ENCODE results near the gene ANTXR2.
"Not testable (repeated sequence)": the region's sequence is repeated elsewhere in the genome, so short reads cannot be mapped to it uniquely, and the experiment has no call there.

Gene ANTXR2

DNA sequence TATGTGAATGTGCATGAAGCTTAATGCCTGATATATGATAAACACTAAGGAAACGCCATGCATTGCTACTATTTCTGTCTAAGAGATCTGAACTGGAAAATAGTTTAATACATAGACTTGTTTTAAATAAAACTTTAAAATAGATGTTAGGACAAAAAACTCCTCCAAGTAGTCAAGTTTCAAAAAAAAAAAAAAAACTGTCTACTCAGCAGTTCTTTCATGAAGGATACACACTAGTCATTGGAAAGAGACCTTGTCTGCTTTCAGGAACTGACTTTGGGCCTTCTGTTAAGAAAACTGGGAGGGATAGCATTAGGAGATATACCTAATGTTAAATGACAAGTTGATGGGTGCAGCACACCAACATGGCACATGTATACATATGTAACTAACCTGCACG, 138.4 kb downstream of the ANTXR2 start:
- DNase-seq (ENCODE audit: extremely low read depth in 1 of 2, low read depth in 1 of 2) = no peak

DNA sequence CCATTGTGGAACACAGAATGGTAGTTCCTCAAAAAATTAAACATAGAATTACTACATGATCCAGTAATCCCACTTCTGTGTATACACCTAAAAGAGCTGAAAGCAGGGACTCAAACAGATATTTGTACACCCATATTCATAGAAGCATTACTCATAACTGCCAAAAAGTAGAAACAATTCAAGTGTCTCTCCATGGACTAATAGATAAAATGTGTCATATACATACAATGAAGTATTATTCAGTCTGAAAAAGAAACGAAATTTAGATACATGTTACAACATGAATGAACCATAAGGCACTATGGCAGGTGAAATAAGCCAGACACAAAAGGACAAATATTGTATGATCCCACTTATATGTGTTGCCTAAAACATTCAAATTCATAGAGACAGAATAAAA, 145.1 kb downstream of the ANTXR2 start:
- DNase-seq (ENCODE audit: extremely low read depth in 1 of 2, low read depth in 1 of 2) = no peak

DNA sequence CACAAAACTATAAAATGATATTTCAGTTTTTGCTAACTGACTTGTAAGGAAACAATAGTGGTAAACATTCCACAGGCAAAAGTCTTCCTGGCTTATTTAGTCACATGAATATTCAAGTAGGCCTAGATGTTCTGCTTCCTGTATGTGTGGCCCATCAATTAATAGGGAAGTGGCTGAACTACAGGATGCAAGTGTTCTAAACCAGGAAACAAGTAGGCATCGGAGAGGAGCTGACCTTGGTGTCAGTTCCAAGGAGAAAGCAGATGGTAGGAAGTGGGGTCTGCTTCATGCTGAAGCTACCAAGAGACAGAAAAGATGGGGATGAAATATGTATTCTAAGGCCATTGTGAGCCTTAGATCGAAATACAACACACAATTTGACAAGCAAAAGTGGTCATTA, 149.7 kb downstream of the ANTXR2 start:
- DNase-seq (ENCODE audit: extremely low read depth in 1 of 2, low read depth in 1 of 2) = no peak

DNA sequence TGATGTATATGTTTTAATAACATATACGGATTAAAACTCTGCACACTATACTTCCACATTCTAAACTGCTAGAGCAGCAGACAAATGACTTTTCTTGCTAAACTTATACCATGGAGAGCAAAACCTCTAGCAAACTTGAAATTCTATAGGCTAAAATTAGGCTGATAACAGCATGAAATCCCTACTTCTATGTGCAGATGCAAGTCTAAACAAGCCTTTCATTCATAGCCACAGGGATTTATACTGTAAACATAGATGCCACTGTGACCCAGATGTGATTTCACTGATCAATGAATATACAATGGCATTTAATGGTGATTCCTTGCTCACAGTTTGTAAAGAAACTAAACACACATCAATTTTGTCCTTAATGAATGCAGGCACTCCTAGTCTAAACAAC, 151.0 kb downstream of the ANTXR2 start:
- DNase-seq (ENCODE audit: extremely low read depth in 1 of 2, low read depth in 1 of 2) = no peak

DNA sequence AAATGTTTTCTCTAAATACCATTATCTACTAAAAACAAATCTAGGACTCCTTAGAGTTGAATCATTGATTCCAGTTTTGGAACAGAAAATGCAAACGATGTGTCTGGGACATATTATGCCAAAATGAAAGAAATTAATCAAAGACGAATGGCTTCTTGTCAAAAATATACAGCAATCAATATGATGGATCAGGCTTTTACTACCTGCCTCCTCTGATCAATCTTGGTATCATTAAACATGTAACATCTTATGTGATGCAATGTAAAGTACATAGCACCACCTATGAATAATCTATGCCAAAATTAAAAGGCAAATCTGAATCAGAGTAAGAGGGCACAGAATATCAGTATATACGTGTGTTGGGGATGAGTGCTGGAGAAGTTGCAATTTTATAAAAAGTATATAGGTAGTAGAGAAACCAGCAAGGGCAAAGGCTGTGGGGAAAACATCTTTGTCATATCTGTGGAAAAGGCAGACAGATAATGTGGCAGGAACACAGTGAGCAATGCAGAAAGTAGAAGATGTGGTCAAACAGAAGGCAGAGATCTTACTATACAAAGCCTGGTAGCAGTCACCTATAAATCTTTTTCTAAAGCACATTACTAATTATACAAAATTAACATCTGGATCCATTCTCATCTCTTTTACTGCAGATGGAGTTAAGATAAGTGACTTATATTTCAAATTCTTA, 152.7 kb downstream of the ANTXR2 start:
- DNase-seq (ENCODE audit: extremely low read depth in 1 of 2, low read depth in 1 of 2) = no peak

DNA sequence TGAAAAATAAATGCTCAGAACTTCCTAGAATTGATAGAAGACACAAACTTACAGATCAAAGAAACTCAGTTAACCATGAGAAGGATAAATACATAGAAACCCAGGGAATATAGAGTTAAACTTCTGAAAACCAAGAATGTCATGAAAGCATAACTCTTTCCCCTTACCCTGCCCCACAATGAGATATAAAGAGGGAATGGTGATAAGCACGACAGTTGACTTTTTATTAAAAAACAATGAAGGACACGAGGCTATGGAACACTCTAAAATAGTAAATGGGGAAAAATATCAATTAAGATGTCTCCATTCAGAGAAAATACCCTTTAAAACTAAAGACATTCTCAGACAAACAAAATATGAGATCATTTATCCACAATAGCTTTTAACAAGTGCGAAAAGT, 154.7 kb downstream of the ANTXR2 start:
- no peak for DNase-seq (ENCODE audit: extremely low read depth in 1 of 2, low read depth in 1 of 2)

DNA sequence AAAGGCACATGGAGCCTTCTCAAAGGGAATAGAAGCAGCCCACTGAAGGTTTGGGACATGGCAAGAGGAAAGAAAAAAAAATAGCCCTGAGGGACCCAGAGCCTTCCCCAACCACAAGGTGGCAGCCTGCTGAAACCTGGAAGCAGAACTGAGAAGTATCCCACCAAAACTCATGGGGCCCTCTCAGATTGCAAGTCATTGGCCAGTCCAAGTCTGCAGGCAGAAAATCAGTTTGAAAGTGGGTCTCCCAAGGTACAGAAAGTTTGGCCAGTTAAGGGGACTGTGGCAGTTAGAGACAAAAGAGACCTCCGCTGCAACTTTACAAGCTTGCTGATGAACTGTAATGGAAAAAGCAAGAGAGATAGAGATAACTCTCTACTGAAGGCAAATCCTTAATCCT, 155.8 kb downstream of the ANTXR2 start:
- peak in 1 of 2 donors; percentile 11 for DNase-seq (ENCODE audit: extremely low read depth in 1 of 2, low read depth in 1 of 2)

DNA sequence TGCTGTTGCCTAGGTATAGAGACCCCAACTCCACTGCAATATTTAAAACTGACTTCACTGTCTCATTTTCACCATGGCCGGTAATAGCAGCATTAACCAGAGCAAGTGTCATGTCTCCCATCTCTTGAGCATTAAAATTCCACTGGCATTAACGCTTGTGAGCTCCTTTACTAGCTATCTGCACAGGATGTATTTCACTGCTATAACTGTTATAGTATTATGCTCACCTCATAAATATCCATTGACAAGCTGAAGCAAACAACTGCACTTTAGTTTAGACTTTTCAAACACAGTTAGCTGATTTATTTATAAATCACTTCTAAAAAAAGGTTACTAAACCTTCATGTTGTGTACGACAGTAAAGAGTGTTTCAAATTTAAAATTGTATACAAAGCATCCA, 157.8 kb downstream of the ANTXR2 start:
- no peak for DNase-seq (ENCODE audit: extremely low read depth in 1 of 2, low read depth in 1 of 2)

- no peak for DNase-seq (ENCODE audit: extremely low read depth in 1 of 2, low read depth in 1 of 2)
Observed at GRCh38 chr4:79913581-79913980, 159.4 kb downstream of the ANTXR2 start.

DNA sequence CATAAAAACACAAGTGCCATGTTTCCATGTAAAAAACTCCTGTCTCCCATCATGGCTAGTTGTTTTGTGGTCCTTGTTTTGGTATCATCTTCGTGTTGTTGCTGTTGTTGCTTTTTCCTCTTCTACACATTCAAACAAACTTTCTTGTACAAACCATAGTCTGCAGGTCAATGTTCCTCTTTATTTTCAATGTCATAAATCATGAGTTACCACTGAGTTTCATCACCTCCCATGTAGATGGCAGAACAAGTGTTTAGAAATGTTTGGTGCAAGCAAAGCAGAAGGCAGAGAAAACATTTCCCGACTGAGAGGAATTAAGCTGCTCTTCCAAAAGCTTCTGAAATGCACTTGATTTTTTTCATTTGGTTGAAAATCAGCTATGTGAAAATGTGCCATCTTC, 166.0 kb downstream of the ANTXR2 start:
- DNase-seq (ENCODE audit: extremely low read depth in 1 of 2, low read depth in 1 of 2) = no peak

DNA sequence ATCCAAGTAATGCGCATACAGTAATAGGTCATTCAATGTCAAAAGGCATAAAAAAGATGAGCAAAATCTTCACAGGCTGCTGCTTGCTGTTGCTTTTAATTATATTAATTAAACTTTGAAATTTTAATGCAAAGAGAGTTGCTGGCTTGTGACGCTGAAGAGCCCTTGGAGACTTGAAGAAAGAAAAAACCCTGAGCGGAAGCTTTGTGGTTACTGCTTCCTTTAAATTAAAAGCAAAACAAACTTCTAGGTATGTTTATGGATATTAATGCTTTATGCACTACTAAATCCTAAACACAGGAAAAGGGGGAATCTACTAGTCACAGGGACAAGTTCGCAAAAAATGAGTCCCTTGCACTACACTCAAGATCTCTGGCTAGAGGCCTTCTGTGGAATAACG, 166.7 kb downstream of the ANTXR2 start:
- DNase-seq (ENCODE audit: extremely low read depth in 1 of 2, low read depth in 1 of 2) = no peak

GRCh38 chr4:79905212-79905611, 167.8 kb downstream of the ANTXR2 start:
- DNase-seq (ENCODE audit: extremely low read depth in 1 of 2, low read depth in 1 of 2) = no peak

DNA sequence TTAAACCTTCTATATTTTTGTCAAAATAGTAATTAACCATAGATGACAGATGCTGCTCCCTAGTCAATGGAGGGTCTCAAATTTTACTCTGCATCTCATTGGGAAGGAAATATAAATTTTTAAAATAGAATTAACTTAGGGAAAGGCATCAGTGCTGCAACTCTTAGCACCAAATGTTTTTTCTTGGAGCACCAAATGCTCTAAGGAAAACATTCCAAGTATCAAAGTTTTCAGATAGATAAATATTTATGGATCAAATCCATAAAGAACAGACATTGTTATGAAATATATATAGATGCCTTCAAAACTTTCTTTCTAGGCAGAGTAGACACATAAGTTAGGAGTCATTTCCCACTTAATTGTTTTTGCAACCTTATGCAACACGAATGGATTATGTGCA, 168.7 kb downstream of the ANTXR2 start:
- DNase-seq (ENCODE audit: extremely low read depth in 1 of 2, low read depth in 1 of 2) = no peak

DNA sequence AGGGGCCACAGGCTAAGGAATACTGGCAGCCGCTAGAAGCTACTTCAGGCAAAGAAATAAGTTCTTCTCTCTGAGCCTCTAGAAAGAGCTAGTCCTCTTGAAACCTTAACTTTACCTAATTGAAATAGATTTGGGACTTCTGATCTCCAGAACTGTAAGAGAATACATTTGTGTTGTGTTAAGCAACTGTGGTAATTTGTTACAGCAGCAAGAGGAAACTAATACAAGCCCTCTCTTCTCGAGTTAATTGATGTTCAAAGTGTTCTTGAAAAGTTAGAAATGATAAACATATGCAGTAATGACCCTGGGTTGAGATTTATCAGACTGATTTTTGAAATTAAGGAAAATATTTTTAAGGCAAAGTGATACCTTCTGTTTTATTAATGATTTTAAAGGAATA, 172.8 kb downstream of the ANTXR2 start:
- no peak for DNase-seq (ENCODE audit: extremely low read depth in 1 of 2, low read depth in 1 of 2)

- no peak for DNase-seq (ENCODE audit: extremely low read depth in 1 of 2, low read depth in 1 of 2)
Observed at GRCh38 chr4:79899481-79899880, 173.5 kb downstream of the ANTXR2 start.

DNA sequence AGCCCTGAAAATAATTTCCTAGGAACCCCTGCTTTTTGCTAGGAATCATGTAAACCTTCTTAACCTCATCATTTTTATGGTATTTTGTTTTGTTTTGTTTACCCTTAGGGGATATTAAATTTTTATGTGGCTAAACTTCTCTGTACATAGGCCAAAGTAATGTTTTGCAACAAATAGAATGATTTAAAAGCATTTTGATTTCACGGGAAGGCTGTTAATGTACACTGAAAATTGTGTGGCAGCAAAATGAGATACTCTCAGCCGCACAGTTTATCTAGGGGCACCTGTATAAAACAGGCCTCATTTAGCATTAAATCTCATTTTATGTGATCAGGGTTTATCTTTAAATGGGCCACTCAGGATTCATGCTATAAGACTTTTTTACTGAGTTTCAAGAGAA, 175.0 kb downstream of the ANTXR2 start:
- DNase-seq (ENCODE audit: extremely low read depth in 1 of 2, low read depth in 1 of 2) = no peak

DNA sequence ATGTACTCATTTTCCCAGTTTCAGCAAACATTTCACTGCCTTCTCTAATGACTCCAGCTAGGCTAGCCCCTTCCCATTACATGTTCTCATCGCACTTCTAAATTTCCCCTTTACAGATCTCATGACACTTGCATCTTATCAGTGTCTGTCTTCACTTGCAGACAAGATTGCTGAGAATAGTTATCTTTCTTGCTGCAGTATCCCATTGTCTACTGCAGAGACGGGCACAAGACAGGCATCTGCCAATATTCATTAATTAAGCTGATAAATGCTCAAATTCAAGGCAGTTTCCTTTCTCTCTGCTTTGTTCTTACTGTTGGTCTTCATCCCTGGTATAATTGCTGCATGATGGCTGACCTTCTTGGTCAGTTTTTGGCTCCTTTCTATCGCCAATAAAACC, 175.9 kb downstream of the ANTXR2 start:
- DNase-seq (ENCODE audit: extremely low read depth in 1 of 2, low read depth in 1 of 2) = no peak

GRCh38 chr4:79893456-79893855, 179.6 kb downstream of the ANTXR2 start:
- no peak for DNase-seq (ENCODE audit: extremely low read depth in 1 of 2, low read depth in 1 of 2)

GRCh38 chr4:79889026-79889425, 184.0 kb downstream of the ANTXR2 start:
- DNase-seq (ENCODE audit: extremely low read depth in 1 of 2, low read depth in 1 of 2) = not testable (repeated sequence)

DNA sequence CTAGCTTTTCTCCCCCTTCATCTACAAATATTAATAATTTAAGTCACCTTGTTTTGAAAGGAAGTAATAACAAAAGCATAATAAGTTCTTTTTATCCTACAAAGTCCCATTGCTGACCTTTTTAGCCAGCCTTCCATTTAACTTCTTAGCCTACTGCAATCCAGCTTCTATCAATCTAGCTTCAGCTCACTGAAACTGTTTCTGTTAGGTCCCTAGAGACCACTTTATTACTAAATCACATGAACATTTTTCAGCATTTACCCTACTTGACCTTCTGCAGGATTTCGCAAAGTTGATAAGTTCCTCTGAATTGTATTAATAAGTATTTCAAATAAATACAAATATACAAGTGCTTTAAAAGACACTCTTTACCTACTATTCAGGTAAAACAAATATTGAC, 186.5 kb downstream of the ANTXR2 start:
- no peak for DNase-seq (ENCODE audit: extremely low read depth in 1 of 2, low read depth in 1 of 2)

- no peak for DNase-seq (ENCODE audit: extremely low read depth in 1 of 2, low read depth in 1 of 2)
Observed at GRCh38 chr4:79886021-79886420, 187.0 kb downstream of the ANTXR2 start.

DNA sequence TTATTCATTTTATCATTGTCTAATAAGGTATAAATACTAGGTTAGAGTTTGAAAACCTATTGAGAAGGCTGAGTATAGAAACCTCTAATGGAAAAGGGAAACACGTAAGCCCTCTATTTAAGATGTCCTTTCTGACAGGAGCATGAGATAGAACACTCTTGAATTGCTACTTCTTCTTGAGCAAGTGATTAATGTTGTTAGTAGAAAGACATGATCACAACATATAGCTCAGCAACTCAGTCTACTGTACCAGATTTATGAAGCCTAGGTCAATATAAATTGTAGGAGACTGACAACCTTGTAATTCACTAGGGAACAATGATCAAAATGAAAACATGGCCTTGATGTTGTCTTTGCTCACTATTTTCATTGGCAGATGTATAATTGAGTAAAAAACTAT, 189.7 kb downstream of the ANTXR2 start:
- no peak for DNase-seq (ENCODE audit: extremely low read depth in 1 of 2, low read depth in 1 of 2)

DNA sequence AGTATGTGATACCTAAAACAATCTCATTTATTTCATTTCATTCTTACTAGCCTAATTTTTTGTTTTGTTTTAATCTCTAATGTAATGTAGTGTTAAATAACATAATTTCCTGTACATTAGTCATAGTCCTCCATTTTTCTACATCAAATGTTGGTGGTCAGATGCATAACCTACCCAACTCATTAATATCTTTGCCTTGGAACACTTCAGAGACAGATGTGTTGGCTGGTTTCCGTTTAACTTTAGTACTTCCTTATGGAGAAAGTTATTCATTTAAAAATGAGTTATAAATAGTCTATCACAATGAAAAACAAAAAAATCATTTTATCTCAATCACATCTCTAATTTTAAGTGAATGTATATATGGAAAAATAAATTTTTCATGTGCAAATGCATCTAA, 190.2 kb downstream of the ANTXR2 start:
- DNase-seq (ENCODE audit: extremely low read depth in 1 of 2, low read depth in 1 of 2) = no peak

Measured in activated CD8-positive, alpha-beta memory T cell treated with anti-CD3 and anti-CD28 coated beads for 1 hour (primary cell).